MCF 10A (cell line): ENCODE measurements around the gene ANP32D. TPM values are rescaled to one million over a fixed set of nuclear protein-coding genes. Genes with fewer than 3 reads are reported as not detected.
A peak's percentile ranks its signal among the peaks of the same experiment; 100 is the strongest.
"Not testable (repeated sequence)": the region's sequence is repeated elsewhere in the genome, so short reads cannot be mapped to it uniquely, and the experiment has no call there.

Experiments
- BruUV-seq: library from RNA; stranded (reverse); fragments of 400-500 nt; replicated peaks from 2 replicates; lab custom pipeline; 2021; lab: Mats Ljungman, UMichigan
- CTCF ChIA-PET: fragments of 300-600 bp; sonication (Branson Sonifier 250); formaldehyde crosslinking; extraction: SDS; loops from one replicate; lab custom pipeline; 2021; ENCODE audit warnings: antibody characterized with exemption, inconsistent platforms; lab: Yijun Ruan, JAX
- POLR2A ChIA-PET: fragments of 300-600, 350-650 bp; sonication (Branson Sonifier 250); formaldehyde crosslinking; extraction: SDS; loops from one replicate; lab custom pipeline; 2020; ENCODE audit warnings: antibody characterized with exemption, inconsistent platforms; lab: Yijun Ruan, JAX
- DNase-seq: peaks from one replicate; pipeline ENCODE4 v3.0.0-alpha.2; 2018; ENCODE audit not compliant: unreplicated experiment
- H3K27ac Mint-ChIP-seq: one replicate; pipeline ENCODE4 v1.8.0; 2022; ENCODE audit warnings: mild to moderate bottlenecking, low read depth, mixed read lengths; ENCODE audit not compliant: unreplicated experiment
- H3K27me3 Mint-ChIP-seq: one replicate; pipeline ENCODE4 v1.8.0; 2022; ENCODE audit warnings: mixed read lengths; ENCODE audit not compliant: insufficient read depth, unreplicated experiment
- H3K36me3 Mint-ChIP-seq: one replicate; pipeline ENCODE4 v1.8.0; 2022; ENCODE audit warnings: mild to moderate bottlenecking, moderate library complexity, mixed read lengths; ENCODE audit not compliant: insufficient read depth, unreplicated experiment
- H3K4me1 Mint-ChIP-seq: one replicate; pipeline ENCODE4 v1.8.0; 2022; ENCODE audit warnings: mixed read lengths; ENCODE audit not compliant: insufficient read depth, unreplicated experiment
- H3K4me3 Mint-ChIP-seq: one replicate; pipeline ENCODE4 v1.8.0; 2022; ENCODE audit warnings: mild to moderate bottlenecking, moderate library complexity, mixed read lengths; ENCODE audit not compliant: unreplicated experiment
- H3K9me3 Mint-ChIP-seq: one replicate; pipeline ENCODE4 v1.8.0; 2022; ENCODE audit warnings: mixed read lengths; ENCODE audit not compliant: unreplicated experiment
- intact Hi-C: fragments of 100-400 bp; cut with micrococcal nuclease; formaldehyde crosslinking; loops from 2 replicates; pipeline ENCODE4 v1.14.1; 2022
- total RNA-seq: library from RNA; stranded (reverse); gene quantifications from 2 replicates; pipeline ENCODE4 v1.2.3, GENCODE V29; 2022
- TF ChIP-seq, protein P1 (sequence below): fragments of 200-600 bp; IDR thresholded peaks from one replicate; pipeline ENCODE4 v1.8.0; 2022; ENCODE audit warnings: antibody characterized with exemption, mild to moderate bottlenecking; ENCODE audit not compliant: unreplicated experiment

Gene ANP32D
- total RNA-seq, 1 experiment from 2014 or later: not detected

DNA sequence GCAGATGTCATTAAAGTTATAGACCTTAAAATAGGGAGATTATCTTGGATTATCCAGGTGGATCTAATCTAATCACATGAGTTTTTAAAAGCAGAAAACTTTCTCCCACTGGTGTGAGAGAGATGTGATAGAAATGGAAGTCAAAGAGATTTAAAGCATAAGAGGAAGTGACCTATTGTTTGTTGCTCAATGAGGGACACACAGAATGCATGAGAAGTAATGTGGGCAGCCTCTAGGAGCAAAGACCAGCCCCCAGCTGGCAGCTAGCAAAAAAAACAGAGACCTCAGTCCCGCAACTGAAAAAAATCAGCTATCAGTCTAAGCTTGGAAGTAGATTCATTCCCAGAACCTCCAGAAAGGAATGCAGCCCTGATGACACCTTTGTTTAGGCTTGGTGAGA lies 24.6 kb upstream of the ANP32D start:
- no TSS peak for BruUV-seq
- ChIA-PET CTCF (no interaction called here), POLR2A (no interaction called here)
- TF ChIP-seq, protein P1, sequence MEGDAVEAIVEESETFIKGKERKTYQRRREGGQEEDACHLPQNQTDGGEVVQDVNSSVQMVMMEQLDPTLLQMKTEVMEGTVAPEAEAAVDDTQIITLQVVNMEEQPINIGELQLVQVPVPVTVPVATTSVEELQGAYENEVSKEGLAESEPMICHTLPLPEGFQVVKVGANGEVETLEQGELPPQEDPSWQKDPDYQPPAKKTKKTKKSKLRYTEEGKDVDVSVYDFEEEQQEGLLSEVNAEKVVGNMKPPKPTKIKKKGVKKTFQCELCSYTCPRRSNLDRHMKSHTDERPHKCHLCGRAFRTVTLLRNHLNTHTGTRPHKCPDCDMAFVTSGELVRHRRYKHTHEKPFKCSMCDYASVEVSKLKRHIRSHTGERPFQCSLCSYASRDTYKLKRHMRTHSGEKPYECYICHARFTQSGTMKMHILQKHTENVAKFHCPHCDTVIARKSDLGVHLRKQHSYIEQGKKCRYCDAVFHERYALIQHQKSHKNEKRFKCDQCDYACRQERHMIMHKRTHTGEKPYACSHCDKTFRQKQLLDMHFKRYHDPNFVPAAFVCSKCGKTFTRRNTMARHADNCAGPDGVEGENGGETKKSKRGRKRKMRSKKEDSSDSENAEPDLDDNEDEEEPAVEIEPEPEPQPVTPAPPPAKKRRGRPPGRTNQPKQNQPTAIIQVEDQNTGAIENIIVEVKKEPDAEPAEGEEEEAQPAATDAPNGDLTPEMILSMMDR: no peak
- DNase-seq: no peak
- intact Hi-C loops: no loop called here
- Mint-ChIP-seq H3K4me3 (no peak overlapping the region), H3K4me1 (no peaks in the 10 kb centered on the region), H3K27ac (no peak overlapping the region), H3K27me3 (peaks cover 51% of the 10 kb centered on the region), H3K36me3 (no peaks in the 10 kb centered on the region), H3K9me3 (no peaks in the 10 kb centered on the region)

DNA sequence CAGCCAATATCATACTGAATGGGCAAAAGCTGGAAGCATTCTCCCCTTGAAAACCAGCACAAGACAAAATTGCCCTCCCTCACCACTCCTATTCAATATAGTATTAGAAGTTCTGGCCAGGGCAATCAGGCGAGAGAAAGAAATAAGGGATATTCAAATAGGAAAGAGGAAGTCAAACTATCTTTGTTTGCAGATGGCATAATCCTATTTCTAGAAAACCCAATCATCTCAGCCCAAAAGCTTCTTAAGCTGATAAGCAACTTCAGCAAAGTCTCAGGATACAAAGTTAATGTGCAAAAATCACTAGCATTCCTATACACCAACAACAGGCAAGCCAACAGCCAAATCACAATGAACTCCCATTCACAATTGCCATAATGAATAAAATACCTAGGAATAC lies 21.0 kb upstream of the ANP32D start:
- no peak for DNase-seq
- BruUV-seq: no TSS peak
- Mint-ChIP-seq H3K9me3 (no peaks in the 10 kb centered on the region), H3K27me3 (peaks cover 28% of the 10 kb centered on the region), H3K36me3 (no peaks in the 10 kb centered on the region), H3K4me3 (no peak overlapping the region), H3K4me1 (no peaks in the 10 kb centered on the region), H3K27ac (no peak overlapping the region)
- ChIA-PET POLR2A (no interaction called here), CTCF (no interaction called here)
- intact Hi-C loops: no loop called here
- TF ChIP-seq, protein P1: no peak

DNA sequence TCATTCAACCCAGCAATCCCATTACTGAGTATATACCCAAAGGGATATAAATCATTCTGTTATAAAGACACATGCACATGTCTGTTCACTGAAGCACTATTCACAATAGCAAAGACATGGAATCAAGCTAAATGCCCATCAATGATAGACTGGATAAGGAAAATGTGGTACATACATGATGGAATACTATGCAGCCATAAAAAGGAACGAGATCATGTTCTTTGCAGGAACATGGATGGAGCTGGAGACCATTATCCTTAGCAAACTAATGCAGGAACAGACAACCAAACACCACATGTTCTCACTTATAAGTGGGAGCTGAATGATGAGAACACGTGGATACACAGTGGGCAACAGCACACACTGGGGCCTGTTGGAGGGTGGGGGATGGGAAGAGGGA lies 19.4 kb upstream of the ANP32D start:
- DNase-seq, intact Hi-C loops, H3K4me3 Mint-ChIP-seq, CTCF ChIA-PET, H3K36me3 Mint-ChIP-seq, H3K9me3 Mint-ChIP-seq, BruUV-seq, H3K4me1 Mint-ChIP-seq, H3K27ac Mint-ChIP-seq: not testable (repeated sequence)
- peaks cover 44% of the 10 kb centered on the region for H3K27me3 Mint-ChIP-seq
- POLR2A ChIA-PET: interaction anchor here (1.1 kb wide), 1 partner anchor 34 kb away, joined by 3 read pairs; no protein-coding TSS in a partner anchor

- H3K27ac Mint-ChIP-seq: no peak overlapping the region
- no peaks in the 10 kb centered on the region for H3K4me1 Mint-ChIP-seq
- DNase-seq: peak; percentile 38
- POLR2A ChIA-PET: no interaction called here
- no peaks in the 10 kb centered on the region for H3K9me3 Mint-ChIP-seq
- H3K36me3 Mint-ChIP-seq: no peaks in the 10 kb centered on the region
- intact Hi-C loops: no loop called here
- CTCF ChIA-PET: no interaction called here
- H3K4me3 Mint-ChIP-seq: no peak overlapping the region
- TF ChIP-seq, protein P1: no peak
- H3K27me3 Mint-ChIP-seq: peaks cover 46% of the 10 kb centered on the region
- BruUV-seq: no TSS peak
Observed at GRCh38 chr12:48454667-48455066, 17.7 kb upstream of the ANP32D start.

DNA sequence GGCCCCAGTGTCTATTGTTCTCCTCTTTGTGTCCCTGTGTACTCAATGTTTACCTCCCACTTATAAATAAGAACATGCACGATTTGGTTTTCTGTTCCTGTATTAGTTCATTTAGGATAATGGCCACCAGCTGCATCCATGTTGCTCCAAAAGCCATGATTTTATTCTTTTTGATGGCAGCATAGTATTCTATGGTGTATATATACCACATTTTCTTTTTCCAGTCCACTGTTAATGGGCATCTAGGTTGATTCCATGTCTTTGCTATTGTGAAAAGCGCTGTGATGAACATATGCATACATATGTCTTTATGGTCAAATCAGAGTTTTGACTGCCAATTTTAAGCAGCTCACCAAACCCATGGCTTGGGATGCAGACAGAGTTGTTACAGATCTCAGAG lies 17.2 kb upstream of the ANP32D start:
- TF ChIP-seq, protein P1: no peak
- Mint-ChIP-seq H3K4me3 (no peak overlapping the region), H3K27ac (no peak overlapping the region), H3K4me1 (no peaks in the 10 kb centered on the region), H3K9me3 (no peaks in the 10 kb centered on the region), H3K36me3 (no peaks in the 10 kb centered on the region), H3K27me3 (peaks cover 46% of the 10 kb centered on the region)
- DNase-seq: no peak
- ChIA-PET CTCF (interaction anchor here (0.7 kb wide), 1 partner anchor 49 kb away, joined by 3 read pairs; no protein-coding TSS in a partner anchor), POLR2A (no interaction called here)
- BruUV-seq: no TSS peak
- intact Hi-C loops: no loop called here
